ENCODE measurements around the gene OXA1L. TPM values are rescaled to one million over a fixed set of nuclear protein-coding genes. Genes with fewer than 3 reads are reported as not detected.

Gene OXA1L
- total RNA-seq, 1 donor from 2014 or later: 190 TPM

GRCh38 chr14:22820731-22821130, 54.2 kb downstream of the OXA1L start:
- Mint-ChIP-seq H3K36me3 (ENCODE audit: low read depth) (no peaks in the 10 kb centered on the region), H3K4me3 (no peak overlapping the region), H3K9me3 (no peaks in the 10 kb centered on the region), H3K4me1 (peaks cover 68% of the 10 kb centered on the region), H3K27me3 (no peaks in the 10 kb centered on the region), H3K27ac (peak overlapping the region; percentile 92)
- POLR2A ChIA-PET: interaction anchor here (0.6 to 5.1 kb wide), 6 partner anchors 8 to 108 kb away, joined by 3 to 73 read pairs (median 14); partner anchors contain the start of genes MRPL52, OXA1L and SLC7A7
- ATAC-seq (ENCODE audit: low read depth) (no peak), DNase-seq (no peak)
- intact Hi-C loops (cut with micrococcal nuclease): loop anchor here (5.0 kb wide), 1 partner anchor 67 kb away; no protein-coding TSS in a partner anchor
- CTCF ChIA-PET: interaction anchor here (1.1 to 3.6 kb wide), 2 partner anchors 32 to 72 kb away, joined by 3 to 23 read pairs; no protein-coding TSS in a partner anchor
- TF ChIP-seq, protein P1, sequence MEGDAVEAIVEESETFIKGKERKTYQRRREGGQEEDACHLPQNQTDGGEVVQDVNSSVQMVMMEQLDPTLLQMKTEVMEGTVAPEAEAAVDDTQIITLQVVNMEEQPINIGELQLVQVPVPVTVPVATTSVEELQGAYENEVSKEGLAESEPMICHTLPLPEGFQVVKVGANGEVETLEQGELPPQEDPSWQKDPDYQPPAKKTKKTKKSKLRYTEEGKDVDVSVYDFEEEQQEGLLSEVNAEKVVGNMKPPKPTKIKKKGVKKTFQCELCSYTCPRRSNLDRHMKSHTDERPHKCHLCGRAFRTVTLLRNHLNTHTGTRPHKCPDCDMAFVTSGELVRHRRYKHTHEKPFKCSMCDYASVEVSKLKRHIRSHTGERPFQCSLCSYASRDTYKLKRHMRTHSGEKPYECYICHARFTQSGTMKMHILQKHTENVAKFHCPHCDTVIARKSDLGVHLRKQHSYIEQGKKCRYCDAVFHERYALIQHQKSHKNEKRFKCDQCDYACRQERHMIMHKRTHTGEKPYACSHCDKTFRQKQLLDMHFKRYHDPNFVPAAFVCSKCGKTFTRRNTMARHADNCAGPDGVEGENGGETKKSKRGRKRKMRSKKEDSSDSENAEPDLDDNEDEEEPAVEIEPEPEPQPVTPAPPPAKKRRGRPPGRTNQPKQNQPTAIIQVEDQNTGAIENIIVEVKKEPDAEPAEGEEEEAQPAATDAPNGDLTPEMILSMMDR (IDR thresholded peaks at IDR 0.05): no peak

DNA sequence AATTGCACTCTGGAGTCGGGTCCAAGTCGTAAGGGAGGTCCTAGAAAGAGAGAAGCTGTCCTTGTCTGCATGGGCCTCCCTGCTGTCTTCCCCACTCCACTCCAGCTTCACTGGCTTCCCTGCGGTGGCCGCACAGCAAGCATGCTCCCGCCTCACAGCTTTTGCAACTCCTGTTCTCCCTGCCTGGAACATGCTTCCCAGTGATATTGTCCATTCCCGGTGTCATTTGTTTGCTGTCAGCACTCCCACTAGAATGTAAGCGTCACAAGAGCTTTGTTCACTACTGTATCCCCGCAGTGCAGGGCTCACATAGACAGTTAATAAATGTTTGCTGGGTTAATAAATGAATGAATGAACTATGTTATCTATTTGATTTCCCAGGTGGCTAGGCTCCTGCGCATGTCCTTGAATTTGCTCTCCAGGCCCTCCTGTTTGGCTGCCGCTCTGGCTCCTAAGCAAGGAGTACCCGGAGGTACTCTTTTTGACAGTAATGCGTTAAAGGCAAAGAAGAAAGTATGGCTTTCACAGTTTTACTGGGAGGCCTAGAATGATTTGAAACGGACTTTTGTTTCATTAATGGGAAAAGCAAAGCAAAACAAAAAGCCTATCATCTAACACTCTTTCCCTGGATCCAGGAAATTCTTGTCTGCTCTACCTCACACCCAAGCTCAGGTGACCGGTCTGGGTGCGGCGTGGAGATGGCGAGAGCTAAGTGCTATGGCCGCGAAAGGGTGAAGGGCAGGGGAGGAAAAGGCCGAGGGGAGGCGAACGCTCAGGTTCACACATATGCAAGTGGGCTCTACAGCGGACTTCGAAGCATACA, 54.9 kb downstream of the OXA1L start:
- intact Hi-C loops (cut with micrococcal nuclease): loop anchor here (1.0 to 5.0 kb wide), 6 partner anchors 17 to 161 kb away; partner anchors contain the start of genes AJUBA and OXA1L
- CTCF ChIA-PET: interaction anchor here (0.9 to 3.6 kb wide), 4 partner anchors 31 to 264 kb away, joined by 3 to 23 read pairs (median 8); partner anchors contain the start of gene OXA1L
- POLR2A ChIA-PET: interaction anchor here (1.0 to 5.1 kb wide), 9 partner anchors 8 to 251 kb away, joined by 3 to 73 read pairs (median 20); partner anchors contain the start of genes MRPL52, OXA1L and SLC7A7
- TF ChIP-seq, protein P1 (IDR thresholded peaks at IDR 0.05): no peak
- ATAC-seq (ENCODE audit: low read depth): no peak
- H3K27ac Mint-ChIP-seq: peak overlapping the region; percentile 92
- peak overlapping the region; percentile 17 for H3K4me3 Mint-ChIP-seq
- peaks cover 65% of the 10 kb centered on the region for H3K4me1 Mint-ChIP-seq
- DNase-seq: no peak
- no peaks in the 10 kb centered on the region for H3K9me3 Mint-ChIP-seq
- no peaks in the 10 kb centered on the region for H3K36me3 Mint-ChIP-seq (ENCODE audit: low read depth)
- H3K27me3 Mint-ChIP-seq: no peaks in the 10 kb centered on the region

DNA sequence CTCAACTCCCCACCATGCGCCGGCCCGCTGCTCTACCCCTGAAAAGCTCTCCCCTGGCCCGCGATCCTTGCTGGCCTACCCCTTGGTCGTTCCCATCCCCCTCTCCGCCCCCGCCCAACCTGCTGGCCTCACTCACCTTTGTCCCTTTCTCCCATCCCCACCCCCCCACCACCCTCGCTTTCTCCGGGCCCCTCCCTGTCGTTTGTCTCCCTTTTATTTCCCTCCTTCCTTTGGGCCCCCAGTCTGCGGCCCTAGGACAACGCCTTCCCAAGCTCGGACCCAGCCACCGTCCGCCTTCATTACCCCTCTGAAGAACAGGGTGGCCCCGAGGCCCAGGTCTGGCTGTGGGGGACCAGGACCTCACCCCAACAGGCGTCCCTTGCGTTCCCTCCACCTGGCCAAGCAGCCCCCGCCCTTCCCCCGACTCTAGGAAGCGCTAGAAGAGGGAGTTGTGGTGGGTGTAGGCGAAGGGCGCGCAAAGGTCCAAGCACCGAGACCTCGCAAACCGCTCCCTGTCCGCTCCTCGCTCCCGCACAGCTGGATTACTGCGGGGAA, 55.6 kb downstream of the OXA1L start:
- TF ChIP-seq, protein P1 (IDR thresholded peaks at IDR 0.05): no peak
- Mint-ChIP-seq H3K4me1 (peaks cover 61% of the 10 kb centered on the region), H3K27me3 (no peaks in the 10 kb centered on the region), H3K27ac (peak overlapping the region; percentile 92), H3K4me3 (peak overlapping the region; percentile 86), H3K9me3 (no peaks in the 10 kb centered on the region), H3K36me3 (ENCODE audit: low read depth) (no peaks in the 10 kb centered on the region)
- no peak for ATAC-seq (ENCODE audit: low read depth)
- CTCF ChIA-PET: interaction anchor here (0.9 to 3.7 kb wide), 16 partner anchors 7 to 265 kb away, joined by 3 to 64 read pairs (median 7); partner anchors contain the start of genes MMP14, OXA1L and SLC7A7
- intact Hi-C loops (cut with micrococcal nuclease): loop anchor here (1.0 to 5.0 kb wide), 6 partner anchors 18 to 161 kb away; partner anchors contain the start of genes AJUBA and OXA1L
- POLR2A ChIA-PET: interaction anchor here (0.5 to 5.1 kb wide), 26 partner anchors 9 to 558 kb away, joined by 3 to 73 read pairs (median 7); partner anchors contain the start of genes ABHD4, LRP10, MMP14 and OXA1L
- no peak for DNase-seq

Other genes with a start within 250 kb of the OXA1L start
- 123 and 139 TPM in 2 replicates for gene DAD1, start 177.5 kb upstream of the OXA1L start, total RNA-seq
- 12.1 and 13.0 TPM in 2 replicates for gene ABHD4, start 168.4 kb upstream of the OXA1L start, total RNA-seq
- not detected in 2 replicates for gene OR6J1, start 122.3 kb upstream of the OXA1L start, total RNA-seq
- 30.8 and 33.7 TPM in 2 replicates for gene SLC7A7, start 48.7 kb downstream of the OXA1L start, total RNA-seq
- 142 and 150 TPM in 2 replicates for gene MRPL52, start 63.2 kb downstream of the OXA1L start, total RNA-seq
- 3.4 and 4.1 TPM in 2 replicates for gene MMP14, start 69.9 kb downstream of the OXA1L start, total RNA-seq
- gene LRP10, start 105.1 kb downstream of the OXA1L start, total RNA-seq: 83.2 and 83.3 TPM in 2 replicates
- 0.71 and 1.4 TPM in 2 replicates for gene REM2, start 116.5 kb downstream of the OXA1L start, total RNA-seq
- 130 and 131 TPM in 2 replicates for gene RBM23, start 152.5 kb downstream of the OXA1L start, total RNA-seq
- 75.3 and 96.5 TPM in 2 replicates for gene PRMT5, start 162.7 kb downstream of the OXA1L start, total RNA-seq
- 28.4 and 33.2 TPM in 2 replicates for gene HAUS4, start 190.4 kb downstream of the OXA1L start, total RNA-seq
- 0.29 and 0.67 TPM in 2 replicates for gene AJUBA, start 215.9 kb downstream of the OXA1L start, total RNA-seq
- 13.5 and 14.0 TPM in 2 replicates for gene C14orf93, start 243.5 kb downstream of the OXA1L start, total RNA-seq